Tibial nerve (tissue), 3 donors: ENCODE results near the gene MGMT.

Experiments used
- POLR2A ChIP-seq, 2 donors: fragments of 450-650 bp; IDR thresholded peaks; one replicate each; pipeline ENCODE4 v1.6.1; 2017; ENCODE audit warnings: antibody characterized with exemption in 2 of 2, mild to moderate bottlenecking in 2 of 2, moderate library complexity in 2 of 2
- TF ChIP-seq, protein P1 (sequence below), 5 experiments: fragments of 200-600 bp in 3 of 5; fragments of 450-650 bp in 2 of 5; sonication (generic) in 3 of 5; IDR thresholded peaks; one replicate each; pipeline ENCODE4 v1.5.1; 2016 to 2019; ENCODE audit warnings: antibody characterized with exemption in 5 of 5, mild to moderate bottlenecking in 3 of 5, moderate library complexity in 2 of 5

- TF ChIP-seq, protein P1, sequence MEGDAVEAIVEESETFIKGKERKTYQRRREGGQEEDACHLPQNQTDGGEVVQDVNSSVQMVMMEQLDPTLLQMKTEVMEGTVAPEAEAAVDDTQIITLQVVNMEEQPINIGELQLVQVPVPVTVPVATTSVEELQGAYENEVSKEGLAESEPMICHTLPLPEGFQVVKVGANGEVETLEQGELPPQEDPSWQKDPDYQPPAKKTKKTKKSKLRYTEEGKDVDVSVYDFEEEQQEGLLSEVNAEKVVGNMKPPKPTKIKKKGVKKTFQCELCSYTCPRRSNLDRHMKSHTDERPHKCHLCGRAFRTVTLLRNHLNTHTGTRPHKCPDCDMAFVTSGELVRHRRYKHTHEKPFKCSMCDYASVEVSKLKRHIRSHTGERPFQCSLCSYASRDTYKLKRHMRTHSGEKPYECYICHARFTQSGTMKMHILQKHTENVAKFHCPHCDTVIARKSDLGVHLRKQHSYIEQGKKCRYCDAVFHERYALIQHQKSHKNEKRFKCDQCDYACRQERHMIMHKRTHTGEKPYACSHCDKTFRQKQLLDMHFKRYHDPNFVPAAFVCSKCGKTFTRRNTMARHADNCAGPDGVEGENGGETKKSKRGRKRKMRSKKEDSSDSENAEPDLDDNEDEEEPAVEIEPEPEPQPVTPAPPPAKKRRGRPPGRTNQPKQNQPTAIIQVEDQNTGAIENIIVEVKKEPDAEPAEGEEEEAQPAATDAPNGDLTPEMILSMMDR (IDR thresholded peaks at IDR 0.05): no peak
- no peak for TF ChIP-seq POLR2A (IDR thresholded peaks at IDR 0.05)
These were observed 9.4 kb downstream of the MGMT start for GRCh38 chr10:129476431-129476830.
